Prostate gland (tissue), 2 donors: ENCODE measurements around the gene FAF2.

Source experiments
- POLR2A ChIP-seq: fragments of 450-650 bp; IDR thresholded peaks from one replicate; pipeline ENCODE4 v1.6.1; 2016; ENCODE audit warnings: antibody characterized with exemption, mild to moderate bottlenecking
- POLR2AphosphoS5 ChIP-seq: sonication (generic); formaldehyde crosslinking; IDR thresholded peaks from one replicate; pipeline ENCODE4 v1.6.1; 2017; ENCODE audit warnings: antibody characterized with exemption
- TF ChIP-seq, protein P1 (sequence below), 4 experiments: fragments of 200-600 bp in 2 of 4; fragments of 450-650 bp in 2 of 4; sonication (generic) in 2 of 4; IDR thresholded peaks; 1 replicate in 3 of 4; 2 replicates in 1 of 4; pipeline ENCODE4 v1.5.1; 2016 to 2019; ENCODE audit warnings: antibody characterized with exemption in 4 of 4, mild to moderate bottlenecking in 2 of 4, moderate library complexity in 2 of 4

GRCh38 chr5:176542135-176542595, 94.0 kb downstream of the FAF2 start:
- TF ChIP-seq, protein P1, sequence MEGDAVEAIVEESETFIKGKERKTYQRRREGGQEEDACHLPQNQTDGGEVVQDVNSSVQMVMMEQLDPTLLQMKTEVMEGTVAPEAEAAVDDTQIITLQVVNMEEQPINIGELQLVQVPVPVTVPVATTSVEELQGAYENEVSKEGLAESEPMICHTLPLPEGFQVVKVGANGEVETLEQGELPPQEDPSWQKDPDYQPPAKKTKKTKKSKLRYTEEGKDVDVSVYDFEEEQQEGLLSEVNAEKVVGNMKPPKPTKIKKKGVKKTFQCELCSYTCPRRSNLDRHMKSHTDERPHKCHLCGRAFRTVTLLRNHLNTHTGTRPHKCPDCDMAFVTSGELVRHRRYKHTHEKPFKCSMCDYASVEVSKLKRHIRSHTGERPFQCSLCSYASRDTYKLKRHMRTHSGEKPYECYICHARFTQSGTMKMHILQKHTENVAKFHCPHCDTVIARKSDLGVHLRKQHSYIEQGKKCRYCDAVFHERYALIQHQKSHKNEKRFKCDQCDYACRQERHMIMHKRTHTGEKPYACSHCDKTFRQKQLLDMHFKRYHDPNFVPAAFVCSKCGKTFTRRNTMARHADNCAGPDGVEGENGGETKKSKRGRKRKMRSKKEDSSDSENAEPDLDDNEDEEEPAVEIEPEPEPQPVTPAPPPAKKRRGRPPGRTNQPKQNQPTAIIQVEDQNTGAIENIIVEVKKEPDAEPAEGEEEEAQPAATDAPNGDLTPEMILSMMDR (IDR thresholded peaks at IDR 0.05): no peak
- TF ChIP-seq POLR2A (no peak), POLR2AphosphoS5 (no peak)
